Measurements from ENCODE around the gene SEPTIN2. TPM values are rescaled to one million over a fixed set of nuclear protein-coding genes. Genes with fewer than 3 reads are reported as not detected.

SEPTIN2 gene
- total RNA-seq (191 TPM), polyA plus RNA-seq (100 to 1,000 TPM; 131 to 186 (median 159) TPM)

GRCh38 chr2:241315879-241316631, at the start of gene SEPTIN2:
SEPTIN2 (plus strand) TSS chr2:241315925; CDS start chr2:241324233, 8,308 bp downstream.
- H3K9me3 ChIP-seq (ENCODE audit: control insufficient read depth in 2 of 2, low read length in 2 of 2) = no peaks in the 10 kb centered on the region
- no peaks in the 10 kb centered on the region for H3K27me3 ChIP-seq (ENCODE audit: control insufficient read depth, insufficient read depth, low read length)
- no peaks in the 10 kb centered on the region for H3K9me3 Mint-ChIP-seq
- H3K36me3 ChIP-seq (ENCODE audit: control insufficient read depth, insufficient read depth, low read length) = no peaks in the 10 kb centered on the region
- peak within 1 kb of the TSS; percentile 98 for H3K27ac ChIP-seq (ENCODE audit: insufficient read depth, low read length, poor library complexity, severe bottlenecking)
- H3K4me3 ChIP-seq (ENCODE audit: low read depth, low read length) = peak within 1 kb of the TSS; percentile 96
- peaks cover 10% of the 10 kb centered on the region for H3K36me3 Mint-ChIP-seq
- DNase-seq = peak in 2 of 3 donors; percentile 83 to 90
- peak; percentile 40 for ATAC-seq (ENCODE audit: low read depth in 2 of 2)
- peak within 1 kb of the TSS; percentile 95 to 100 (median 98) for H3K4me3 Mint-ChIP-seq
- peaks cover 37 to 83% (median 63%) of the 10 kb centered on the region in 4 donors for H3K4me1 Mint-ChIP-seq
- H3K27me3 Mint-ChIP-seq = peaks cover 6% of the 10 kb centered on the region
- H3K4me1 ChIP-seq (ENCODE audit: control insufficient read depth, insufficient read depth, low read length, poor library complexity, severe bottlenecking) = peaks cover 58% of the 10 kb centered on the region
- H3K27ac Mint-ChIP-seq = peak within 1 kb of the TSS; percentile 99 to 100 (median 99)

- Histone ChIP-seq H3K4me3 (ENCODE audit: low read depth, low read length) (no peak overlapping the region), H3K36me3 (ENCODE audit: control insufficient read depth, insufficient read depth, low read length) (peaks cover 31% of the 10 kb centered on the region), H3K27me3 (ENCODE audit: control insufficient read depth, insufficient read depth, low read length) (no peaks in the 10 kb centered on the region), H3K9me3 (ENCODE audit: control insufficient read depth in 2 of 2, low read length in 2 of 2) (no peaks in the 10 kb centered on the region), H3K4me1 (ENCODE audit: control insufficient read depth, insufficient read depth, low read length, poor library complexity, severe bottlenecking) (peaks cover 16% of the 10 kb centered on the region), H3K27ac (ENCODE audit: insufficient read depth, low read length, poor library complexity, severe bottlenecking) (no peak overlapping the region)
- no peak for DNase-seq
- H3K36me3 Mint-ChIP-seq = peaks cover 15% of the 10 kb centered on the region
- H3K9me3 Mint-ChIP-seq = no peaks in the 10 kb centered on the region
- peak overlapping the region in 2 of 4 donors; percentile 17 to 70 for H3K4me3 Mint-ChIP-seq
- peaks cover 4% of the 10 kb centered on the region for H3K27me3 Mint-ChIP-seq
- ATAC-seq (ENCODE audit: low read depth in 2 of 2) = no peak
- peaks cover 18 to 34% (median 24%) of the 10 kb centered on the region in 4 donors for H3K4me1 Mint-ChIP-seq
- peak overlapping the region in 1 of 3 donors; percentile 5 for H3K27ac Mint-ChIP-seq
Observed at GRCh38 chr2:241267249-241268067, 48.3 kb upstream of the SEPTIN2 start.

DNA sequence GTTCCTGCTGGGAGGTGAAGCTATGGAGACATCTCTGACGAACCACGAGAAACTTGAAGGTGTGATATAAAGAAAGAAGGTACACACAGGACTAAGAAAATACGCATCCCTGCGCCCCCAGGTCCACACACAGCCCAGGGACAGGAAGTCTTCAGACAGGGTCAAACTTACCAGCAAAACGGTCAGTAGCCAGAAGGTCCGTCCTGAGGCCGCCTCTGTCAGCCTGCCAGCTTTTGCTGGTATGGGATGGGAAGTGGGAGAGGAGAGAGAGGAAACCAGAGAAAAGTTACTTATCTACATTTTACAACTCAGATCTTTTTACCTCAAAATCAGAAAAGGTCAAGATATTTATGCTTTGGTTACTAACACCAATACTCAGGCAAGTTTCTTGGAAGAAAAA, 47.4 kb upstream of the SEPTIN2 start:
- Mint-ChIP-seq H3K4me3 (peak overlapping the region in 2 of 4 donors; percentile 86 to 96), H3K9me3 (no peaks in the 10 kb centered on the region), H3K36me3 (peaks cover 6% of the 10 kb centered on the region), H3K27me3 (peaks cover 4% of the 10 kb centered on the region), H3K4me1 (peaks cover 20 to 38% (median 23%) of the 10 kb centered on the region in 4 donors), H3K27ac (no peak overlapping the region)
- Histone ChIP-seq H3K27me3 (ENCODE audit: control insufficient read depth, insufficient read depth, low read length) (no peaks in the 10 kb centered on the region), H3K27ac (ENCODE audit: insufficient read depth, low read length, poor library complexity, severe bottlenecking) (no peak overlapping the region), H3K36me3 (ENCODE audit: control insufficient read depth, insufficient read depth, low read length) (peaks cover 23% of the 10 kb centered on the region), H3K4me3 (ENCODE audit: low read depth, low read length) (no peak overlapping the region), H3K9me3 (ENCODE audit: control insufficient read depth in 2 of 2, low read length in 2 of 2) (no peaks in the 10 kb centered on the region), H3K4me1 (ENCODE audit: control insufficient read depth, insufficient read depth, low read length, poor library complexity, severe bottlenecking) (peaks cover 22% of the 10 kb centered on the region)
- no peak for ATAC-seq (ENCODE audit: low read depth in 2 of 2)
- DNase-seq = no peak

GRCh38 chr2:241268716-241269445, 46.8 kb upstream of the SEPTIN2 start:
- Mint-ChIP-seq H3K27me3 (peaks cover 4% of the 10 kb centered on the region), H3K27ac (peak overlapping the region in 1 of 3 donors; percentile 48), H3K9me3 (no peaks in the 10 kb centered on the region), H3K36me3 (peaks cover under 1% of the 10 kb centered on the region), H3K4me1 (peaks cover 21 to 44% (median 26%) of the 10 kb centered on the region in 4 donors), H3K4me3 (peak overlapping the region in 2 of 4 donors; percentile 63 to 96)
- Histone ChIP-seq H3K27me3 (ENCODE audit: control insufficient read depth, insufficient read depth, low read length) (no peaks in the 10 kb centered on the region), H3K4me3 (ENCODE audit: low read depth, low read length) (no peak overlapping the region), H3K4me1 (ENCODE audit: control insufficient read depth, insufficient read depth, low read length, poor library complexity, severe bottlenecking) (peaks cover 24% of the 10 kb centered on the region), H3K36me3 (ENCODE audit: control insufficient read depth, insufficient read depth, low read length) (peaks cover 17% of the 10 kb centered on the region), H3K9me3 (ENCODE audit: control insufficient read depth in 2 of 2, low read length in 2 of 2) (no peaks in the 10 kb centered on the region), H3K27ac (ENCODE audit: insufficient read depth, low read length, poor library complexity, severe bottlenecking) (no peak overlapping the region)
- DNase-seq = no peak
- ATAC-seq (ENCODE audit: low read depth in 2 of 2) = no peak

DNA sequence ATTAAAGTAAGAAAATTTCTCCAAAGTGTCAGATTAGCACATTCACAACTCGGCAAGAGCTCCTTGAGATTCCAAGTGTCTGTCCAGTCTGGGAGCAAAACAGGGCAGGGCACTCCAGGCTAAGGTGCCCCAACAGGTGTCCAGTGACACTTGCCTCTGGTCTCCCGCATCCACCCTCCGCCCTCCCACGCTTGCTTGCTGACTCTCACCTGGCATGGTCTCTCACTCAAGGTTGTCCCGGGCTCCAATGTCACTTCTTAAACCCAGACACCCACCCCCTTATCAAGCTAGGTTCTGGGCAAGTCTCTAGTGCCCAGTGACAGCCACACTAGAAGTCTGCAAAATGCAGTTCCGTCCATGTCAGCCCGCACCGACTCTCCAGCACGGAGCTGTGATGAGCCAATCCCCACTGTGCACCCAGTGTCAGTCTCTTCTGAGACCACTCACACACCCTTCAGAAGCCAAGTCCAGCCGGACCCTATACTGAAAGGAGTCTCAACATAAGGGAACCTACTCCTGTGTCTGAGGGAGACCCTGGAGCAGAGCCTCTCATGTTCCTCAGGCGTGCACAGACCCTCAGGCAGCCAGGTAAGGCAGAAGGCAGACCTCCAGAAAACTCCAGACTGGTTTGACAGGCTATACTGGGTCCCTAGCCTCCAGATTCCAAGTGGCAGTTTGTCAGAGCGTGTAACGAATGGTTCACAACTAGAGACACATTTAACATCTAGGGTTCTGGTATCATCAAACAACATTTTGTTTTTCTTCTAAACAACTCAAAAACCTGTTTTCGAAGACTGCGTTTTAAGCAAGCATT, 45.8 kb upstream of the SEPTIN2 start:
- Histone ChIP-seq H3K4me1 (ENCODE audit: control insufficient read depth, insufficient read depth, low read length, poor library complexity, severe bottlenecking) (peaks cover 24% of the 10 kb centered on the region), H3K27me3 (ENCODE audit: control insufficient read depth, insufficient read depth, low read length) (no peaks in the 10 kb centered on the region), H3K27ac (ENCODE audit: insufficient read depth, low read length, poor library complexity, severe bottlenecking) (no peak overlapping the region), H3K4me3 (ENCODE audit: low read depth, low read length) (no peak overlapping the region), H3K9me3 (ENCODE audit: control insufficient read depth in 2 of 2, low read length in 2 of 2) (no peaks in the 10 kb centered on the region), H3K36me3 (ENCODE audit: control insufficient read depth, insufficient read depth, low read length) (peaks cover 16% of the 10 kb centered on the region)
- H3K36me3 Mint-ChIP-seq = no peaks in the 10 kb centered on the region
- peaks cover 27 to 53% (median 29%) of the 10 kb centered on the region in 4 donors for H3K4me1 Mint-ChIP-seq
- ATAC-seq (ENCODE audit: low read depth in 2 of 2) (no peak), DNase-seq (no peak)
- H3K9me3 Mint-ChIP-seq = peaks cover 0 to under 1% (median 0%) of the 10 kb centered on the region in 7 donors
- H3K4me3 Mint-ChIP-seq = peak overlapping the region; percentile 49 to 96 (median 76)
- peaks cover 4% of the 10 kb centered on the region for H3K27me3 Mint-ChIP-seq
- H3K27ac Mint-ChIP-seq = peak overlapping the region in 1 of 3 donors; percentile 13

DNA sequence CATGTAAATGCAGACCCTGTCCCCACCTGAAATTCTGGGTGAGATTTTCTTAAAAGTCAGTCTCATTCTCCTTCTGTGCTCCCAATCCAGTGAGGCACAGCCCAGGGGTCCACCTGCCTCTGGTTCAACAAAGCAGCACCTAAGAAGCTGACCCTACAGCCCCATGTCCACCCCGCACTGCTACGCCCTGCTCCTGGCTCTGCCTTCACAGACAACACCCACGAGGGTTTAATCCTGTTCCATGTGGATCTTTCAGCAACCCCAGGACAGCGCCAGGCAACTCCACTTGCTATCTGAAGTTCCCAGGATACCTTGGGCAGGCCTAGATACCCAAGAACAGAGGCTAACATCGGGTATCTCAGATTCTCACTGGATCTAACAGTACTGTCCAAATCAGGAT, 45.2 kb upstream of the SEPTIN2 start:
- Histone ChIP-seq H3K4me3 (ENCODE audit: low read depth, low read length) (no peak overlapping the region), H3K27ac (ENCODE audit: insufficient read depth, low read length, poor library complexity, severe bottlenecking) (no peak overlapping the region), H3K9me3 (ENCODE audit: control insufficient read depth in 2 of 2, low read length in 2 of 2) (no peaks in the 10 kb centered on the region), H3K36me3 (ENCODE audit: control insufficient read depth, insufficient read depth, low read length) (peaks cover 16% of the 10 kb centered on the region), H3K27me3 (ENCODE audit: control insufficient read depth, insufficient read depth, low read length) (no peaks in the 10 kb centered on the region), H3K4me1 (ENCODE audit: control insufficient read depth, insufficient read depth, low read length, poor library complexity, severe bottlenecking) (peaks cover 24% of the 10 kb centered on the region)
- ATAC-seq (ENCODE audit: low read depth in 2 of 2) (no peak), DNase-seq (no peak)
- H3K27me3 Mint-ChIP-seq = peaks cover 4% of the 10 kb centered on the region
- H3K36me3 Mint-ChIP-seq = peaks cover 4% of the 10 kb centered on the region
- H3K4me3 Mint-ChIP-seq = peak overlapping the region; percentile 92 to 96 (median 94)
- H3K27ac Mint-ChIP-seq = peak overlapping the region in 2 of 3 donors; percentile 85 to 94
- peaks cover 27 to 57% (median 30%) of the 10 kb centered on the region in 4 donors for H3K4me1 Mint-ChIP-seq
- H3K9me3 Mint-ChIP-seq = peaks cover 0 to 6% (median 0%) of the 10 kb centered on the region in 7 donors

Measured in CD4-positive, CD25-positive, alpha-beta regulatory T cell (primary cell).